Stimulated activated CD8-positive, alpha-beta memory T cell treated with anti-CD3 and anti-CD28 coated beads, Interleukin-12 subunit alpha, Interleukin-12 subunit beta, amount 100 ng/mL, for 1 hour (primary cell): Measurements from ENCODE around the gene ARHGEF40.

Source experiments
- DNase-seq: peaks from one replicate; pipeline ENCODE4 v3.0.0-alpha.2; 2020; ENCODE audit warnings: low read depth

Gene ARHGEF40

DNA sequence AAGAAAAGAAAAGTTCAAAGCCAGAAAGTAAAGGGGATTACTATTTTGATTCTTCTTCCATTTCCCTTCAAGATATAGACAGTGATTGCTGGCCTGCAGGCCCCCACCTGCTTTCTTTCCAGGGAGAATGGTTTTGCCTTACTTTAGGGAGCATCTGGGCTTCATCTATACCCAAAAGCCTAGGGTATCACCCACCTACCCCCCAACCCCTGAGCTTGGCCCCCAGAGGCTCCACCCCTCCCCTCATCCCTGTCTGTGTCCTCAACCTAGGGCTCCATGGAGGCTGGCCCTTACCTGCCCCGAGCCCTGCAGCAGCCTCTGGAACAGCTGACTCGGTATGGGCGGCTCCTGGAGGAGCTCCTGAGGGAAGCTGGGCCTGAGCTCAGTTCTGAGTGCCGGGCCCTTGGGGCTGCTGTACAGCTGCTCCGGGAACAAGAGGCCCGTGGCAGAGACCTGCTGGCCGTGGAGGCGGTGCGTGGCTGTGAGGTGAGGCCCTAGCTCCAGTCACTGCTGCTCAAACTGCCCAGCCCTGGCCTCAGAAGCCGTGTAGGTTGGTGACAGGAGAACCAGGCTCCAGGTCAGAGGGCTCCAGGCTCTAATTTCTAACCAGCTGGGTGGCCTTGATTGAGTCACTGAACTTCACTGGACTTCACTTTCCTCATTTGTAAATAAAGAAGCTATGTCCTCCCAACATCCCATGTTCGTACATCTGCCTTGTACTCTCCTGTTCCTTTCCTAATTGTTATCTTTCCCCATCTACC is 13.6 kb downstream of the ARHGEF40 start:
- DNase-seq: no peak

DNA sequence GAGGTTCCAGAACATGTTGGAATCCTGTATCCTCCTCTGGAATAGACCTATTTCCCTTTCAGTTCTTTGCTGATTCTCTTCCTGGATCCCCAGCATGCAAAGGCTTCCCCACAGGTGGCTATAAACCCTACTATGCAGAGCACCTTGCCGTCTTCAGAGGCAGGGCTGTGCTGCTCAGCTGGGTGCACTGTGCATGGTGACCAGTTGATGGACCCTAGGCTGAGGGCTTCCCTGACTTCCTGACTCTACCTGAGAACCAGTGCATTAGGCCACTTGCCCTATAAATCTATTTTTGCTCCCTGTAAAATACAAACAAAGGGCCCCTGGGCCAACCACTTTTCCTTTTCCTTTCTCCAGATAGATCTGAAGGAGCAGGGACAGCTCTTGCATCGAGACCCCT is 14.3 kb downstream of the ARHGEF40 start:
- no peak for DNase-seq

DNA sequence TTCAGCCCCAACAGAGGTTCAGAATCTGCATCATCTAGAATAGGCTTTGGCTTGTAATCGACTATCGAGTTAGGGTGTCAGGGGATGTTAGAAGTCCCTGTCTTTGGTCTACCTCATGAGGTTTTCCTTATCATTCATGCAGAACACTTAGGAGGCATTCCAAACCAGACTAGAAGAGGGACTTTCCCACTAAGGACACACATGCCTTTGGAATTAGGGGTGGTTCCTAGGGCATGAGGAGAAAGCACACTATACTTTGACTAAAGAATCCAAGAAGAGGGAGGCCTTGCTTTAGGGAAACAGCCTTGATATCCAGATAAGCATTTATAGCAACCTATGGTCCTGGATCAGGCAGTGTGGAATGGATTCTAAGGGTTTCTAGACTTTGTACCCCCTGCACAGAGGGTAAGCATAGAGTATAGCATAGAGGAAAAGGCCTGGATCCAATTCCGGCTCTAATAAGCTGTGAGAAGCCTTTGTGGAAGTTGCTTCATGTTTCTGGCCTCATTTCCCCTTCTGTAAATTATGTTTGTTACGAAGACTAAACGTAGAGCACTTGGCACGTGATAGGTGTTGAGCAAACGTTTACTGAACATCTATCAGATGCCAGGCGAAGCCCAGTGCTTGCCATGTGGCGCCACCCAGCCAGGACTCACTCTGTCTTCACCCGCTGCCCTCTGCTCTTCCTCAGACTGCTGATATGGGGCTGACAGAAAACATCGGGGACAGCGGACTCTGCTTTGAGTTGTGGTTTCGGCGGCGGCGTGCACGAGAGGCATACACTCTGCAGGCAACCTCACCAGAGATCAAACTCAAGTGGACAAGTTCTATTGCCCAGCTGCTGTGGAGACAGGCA is 15.1 kb downstream of the ARHGEF40 start:
- no peak for DNase-seq

DNA sequence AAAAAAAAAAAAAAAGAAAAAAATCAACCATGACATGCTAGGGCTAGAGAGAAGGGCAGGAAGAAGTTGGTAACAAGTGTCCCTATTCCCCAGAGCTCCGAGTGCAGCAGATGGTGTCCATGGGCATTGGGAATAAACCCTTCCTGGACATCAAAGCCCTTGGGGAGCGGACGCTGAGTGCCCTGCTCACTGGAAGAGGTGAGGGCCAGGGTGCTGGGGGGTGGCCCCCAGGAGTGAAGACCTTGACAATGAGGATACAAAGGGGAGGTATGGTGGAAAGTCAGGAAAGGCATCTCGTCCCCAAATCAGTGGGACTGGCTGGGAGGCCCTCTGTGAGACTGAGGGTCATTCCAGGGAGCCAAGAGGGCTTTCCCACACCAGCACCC is 16.8 kb downstream of the ARHGEF40 start:
- no peak for DNase-seq

DNA sequence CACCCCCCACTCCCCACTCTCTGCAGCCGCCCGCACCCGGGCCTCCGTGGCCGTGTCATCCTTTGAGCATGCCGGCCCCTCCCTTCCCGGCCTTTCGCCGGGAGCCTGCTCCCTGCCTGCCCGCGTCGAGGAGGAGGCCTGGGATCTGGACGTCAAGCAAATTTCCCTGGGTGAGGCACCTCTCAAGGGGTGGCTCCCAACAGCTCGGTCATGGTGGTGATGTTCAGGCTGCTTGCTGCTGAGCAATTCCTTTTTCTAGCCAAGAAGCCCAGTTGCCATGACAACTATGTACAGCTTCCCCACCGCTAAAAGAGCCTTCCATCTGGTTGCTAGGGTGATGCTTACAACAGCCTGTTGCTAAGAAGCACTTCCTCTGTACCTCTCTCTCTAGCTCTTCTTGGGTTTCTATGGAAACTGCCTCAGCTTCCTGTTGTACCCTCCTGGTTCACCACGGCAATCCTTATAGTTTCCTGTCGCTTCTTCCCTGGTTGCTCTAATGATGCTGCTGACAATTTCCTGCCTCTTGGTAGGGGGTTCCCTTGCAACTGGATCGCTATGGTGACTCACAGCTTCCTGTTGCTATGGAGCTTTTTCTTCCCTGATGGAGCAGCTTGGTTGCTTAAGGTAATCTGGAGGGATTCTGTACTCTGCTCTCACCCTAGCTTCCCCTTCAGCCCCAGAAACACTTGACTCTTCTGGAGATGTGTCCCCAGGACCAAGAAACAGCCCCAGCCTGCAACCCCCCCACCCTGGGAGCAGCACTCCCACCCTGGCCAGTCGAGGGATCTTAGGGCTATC is 17.4 kb downstream of the ARHGEF40 start:
- peak; percentile 46 for DNase-seq

DNA sequence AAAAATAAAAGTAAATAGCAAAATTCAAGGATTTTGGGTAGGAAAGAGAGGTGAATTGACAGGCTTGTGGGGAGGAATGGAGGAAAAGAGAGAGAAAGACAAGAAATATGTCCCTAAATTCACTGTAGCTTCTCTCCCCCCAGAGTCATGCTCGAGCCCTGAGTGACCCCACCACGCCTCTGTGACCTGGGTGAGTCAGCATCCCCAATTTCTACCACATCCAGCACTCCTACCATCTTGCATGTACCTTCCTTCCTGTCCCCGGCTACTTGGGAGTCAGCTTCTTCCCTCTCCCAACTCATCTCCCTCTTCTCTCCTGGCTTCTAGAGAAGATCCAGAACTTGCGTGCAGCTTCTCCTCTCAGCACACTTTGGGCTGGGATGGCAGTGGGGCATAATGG is 18.6 kb downstream of the ARHGEF40 start:
- DNase-seq: no peak

DNA sequence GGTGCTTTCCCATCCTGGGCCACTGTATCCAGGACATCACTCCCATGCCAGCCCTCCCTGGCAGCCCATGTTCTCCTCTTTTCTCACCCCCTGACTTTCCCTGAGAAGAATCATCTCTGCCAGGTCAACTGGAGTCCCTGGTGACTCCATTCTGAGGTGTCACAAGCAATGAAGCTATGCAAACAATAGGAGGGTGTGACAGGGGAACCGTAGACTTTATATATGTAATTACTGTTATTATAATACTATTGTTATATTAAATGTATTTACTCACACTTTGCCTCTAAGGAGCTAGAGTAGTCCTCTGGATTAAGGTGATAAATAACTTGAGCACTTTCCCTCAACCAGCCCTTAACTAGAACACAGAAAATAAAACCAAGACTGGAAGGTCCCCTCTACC is 19.2 kb downstream of the ARHGEF40 start:
- no peak for DNase-seq

DNA sequence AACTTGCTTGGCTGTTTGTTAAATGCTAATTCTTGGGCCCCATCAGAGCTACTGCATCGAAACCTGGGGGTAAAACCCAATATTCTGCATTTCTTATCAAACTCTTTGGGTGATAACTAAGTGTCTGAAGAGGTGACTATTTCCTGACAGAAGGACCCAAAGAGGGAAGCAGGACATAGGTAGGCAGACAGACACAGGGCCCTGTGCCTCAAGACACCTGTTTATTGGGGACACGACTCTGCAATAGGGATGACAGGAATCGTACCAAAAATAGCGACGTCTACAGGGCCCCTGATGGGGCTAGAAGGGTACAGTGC is 19.7 kb downstream of the ARHGEF40 start:
- DNase-seq: no peak

DNA sequence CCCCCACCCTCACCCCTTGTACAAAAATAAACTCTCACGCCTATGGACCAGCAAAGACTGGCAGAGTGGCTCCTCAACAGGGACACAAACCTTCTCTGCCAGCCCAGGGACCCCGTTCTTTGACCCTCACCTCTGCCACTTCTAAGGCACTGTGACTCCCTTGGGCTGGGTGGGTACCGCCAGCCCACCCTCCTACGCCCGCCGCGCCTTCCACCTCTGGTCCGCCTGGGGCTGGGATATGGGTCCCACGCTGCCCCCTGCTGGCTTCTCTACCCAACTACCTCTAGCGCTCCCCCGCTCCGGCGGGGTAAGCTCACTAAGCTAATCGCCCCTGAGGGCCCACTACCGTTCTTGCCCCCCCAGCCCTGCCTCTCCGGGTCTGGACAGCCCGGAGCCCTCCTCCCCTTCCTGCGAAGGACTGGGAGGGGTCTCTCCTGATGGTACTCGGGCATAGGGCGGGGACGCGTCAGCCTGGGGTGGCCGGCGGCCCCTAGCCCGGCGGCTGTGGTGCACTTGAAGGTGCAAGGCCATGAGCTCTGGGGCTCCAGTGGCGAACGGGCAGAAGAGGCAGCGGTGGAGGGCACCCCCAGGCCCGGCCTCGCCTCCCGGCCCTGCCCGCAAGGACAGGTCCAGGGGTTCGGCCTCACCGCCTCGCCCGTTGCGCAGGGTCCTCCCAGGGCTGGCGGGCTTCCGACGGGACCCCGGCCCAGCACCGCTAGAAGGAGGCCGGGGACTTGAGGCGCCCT is 20.3 kb downstream of the ARHGEF40 start:
- DNase-seq: no peak

DNA sequence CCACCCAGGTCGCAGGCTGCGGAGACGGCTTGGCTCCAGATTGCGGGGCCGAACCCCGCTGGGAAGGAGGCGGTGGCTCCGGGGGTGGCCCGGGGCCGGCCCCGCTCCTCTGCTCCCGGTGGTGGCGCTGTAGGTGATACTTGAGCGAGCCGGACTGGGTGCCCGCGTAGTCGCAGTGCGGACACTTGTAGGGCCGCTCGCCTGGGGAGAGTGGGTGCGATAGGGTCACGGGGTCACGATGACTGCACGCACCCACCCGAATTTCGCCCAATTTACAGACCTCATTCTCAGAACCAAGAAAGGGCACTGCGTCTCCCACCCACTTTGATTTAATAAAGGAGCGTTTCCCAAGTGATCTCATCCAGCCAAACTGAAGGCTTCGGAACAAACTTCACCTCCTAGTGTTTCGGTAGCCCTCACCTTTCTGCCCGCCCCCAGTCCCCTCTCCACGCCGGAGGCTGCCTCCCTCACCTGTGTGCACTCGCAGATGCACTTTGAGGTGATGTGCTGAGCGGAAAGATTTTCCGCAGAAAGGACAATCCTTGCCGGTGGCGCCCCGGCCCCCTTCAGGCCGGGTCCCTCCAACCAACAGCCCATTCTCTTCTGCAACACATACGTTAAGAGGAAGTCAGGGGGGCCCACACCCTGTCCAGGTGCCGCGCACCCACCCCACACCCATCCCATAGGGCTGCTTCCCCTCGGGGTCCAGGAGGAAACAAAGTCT is 21.0 kb downstream of the ARHGEF40 start:
- no peak for DNase-seq

DNA sequence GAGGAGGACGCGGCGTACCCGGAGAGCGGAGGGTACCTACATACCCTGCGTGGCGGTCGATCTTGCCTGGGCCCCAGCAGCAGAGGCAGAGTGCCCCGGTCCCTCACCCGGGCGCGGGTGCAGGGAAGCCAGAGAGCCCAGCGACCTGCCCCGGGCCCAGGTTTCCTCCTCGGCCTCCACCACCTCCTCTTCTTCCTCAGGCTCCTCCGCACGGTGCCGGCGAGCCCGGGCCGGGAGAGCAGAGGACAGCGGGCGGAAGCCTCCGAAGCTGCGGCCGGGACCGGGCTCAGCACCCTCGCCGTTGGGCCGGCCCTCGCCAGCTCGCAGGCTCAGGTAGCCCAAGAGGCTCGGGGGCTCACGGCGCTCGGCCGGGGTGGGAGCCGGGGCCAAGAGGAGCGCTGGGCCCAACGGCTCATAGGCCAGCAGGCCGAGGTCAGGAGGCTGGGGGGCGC is 21.7 kb downstream of the ARHGEF40 start:
- DNase-seq: no peak

DNA sequence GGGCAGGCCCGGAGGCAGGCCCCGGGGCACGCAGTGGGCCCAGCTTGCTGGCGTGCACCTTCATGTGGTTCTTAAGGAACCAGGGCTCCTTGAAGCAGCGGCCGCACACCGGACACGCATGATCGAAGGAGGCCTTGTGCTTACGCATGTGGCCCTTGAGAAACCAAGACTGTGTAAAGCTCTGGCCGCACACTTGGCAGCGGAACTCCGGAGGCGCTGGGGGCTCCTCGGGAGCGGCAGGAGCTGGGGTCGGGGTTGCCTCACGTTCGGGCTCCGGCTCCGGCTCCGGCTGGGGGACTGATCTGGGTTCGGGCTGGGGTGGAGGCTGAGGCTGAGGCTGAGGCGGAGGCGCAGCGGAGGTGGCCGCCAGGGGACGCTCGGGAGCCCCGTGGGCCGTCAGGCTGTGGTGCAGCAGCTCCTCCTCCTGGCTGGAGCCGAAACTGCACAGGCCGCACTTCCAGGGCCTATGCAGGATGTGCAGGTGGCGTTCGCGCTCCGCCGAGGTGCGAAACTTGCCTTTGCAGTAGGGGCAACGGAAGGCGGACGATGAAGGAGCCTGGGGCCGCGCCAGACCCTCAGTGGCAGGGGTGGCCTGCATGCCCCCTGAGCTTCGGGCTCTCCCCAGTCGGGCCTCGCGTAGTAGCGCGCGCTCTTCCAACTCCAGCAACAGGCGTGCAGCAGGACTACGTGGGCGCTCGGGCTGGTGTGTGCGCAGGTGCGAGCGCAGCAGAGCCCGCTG is 22.3 kb downstream of the ARHGEF40 start:
- peak; percentile 87 for DNase-seq

DNA sequence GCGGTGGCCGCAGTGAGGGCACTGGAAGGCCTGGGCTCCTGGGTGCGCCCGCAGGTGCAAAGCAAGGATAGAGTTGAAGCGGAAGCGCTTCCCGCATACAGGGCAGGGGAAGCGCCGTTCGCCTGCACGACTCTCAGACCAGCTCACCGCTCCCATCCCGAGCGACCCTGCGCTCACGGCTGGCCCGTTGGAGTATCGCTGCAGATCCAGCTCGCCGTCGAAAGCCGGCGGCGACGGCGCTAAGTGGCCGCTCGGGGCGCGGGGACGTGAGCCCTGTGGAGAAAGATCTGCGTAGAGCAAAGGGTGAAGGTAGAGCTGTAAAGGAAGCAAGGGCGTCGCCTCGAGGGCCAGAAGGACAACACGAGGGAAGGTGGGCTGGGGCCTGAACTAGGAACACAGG is 22.9 kb downstream of the ARHGEF40 start:
- DNase-seq: no peak

DNA sequence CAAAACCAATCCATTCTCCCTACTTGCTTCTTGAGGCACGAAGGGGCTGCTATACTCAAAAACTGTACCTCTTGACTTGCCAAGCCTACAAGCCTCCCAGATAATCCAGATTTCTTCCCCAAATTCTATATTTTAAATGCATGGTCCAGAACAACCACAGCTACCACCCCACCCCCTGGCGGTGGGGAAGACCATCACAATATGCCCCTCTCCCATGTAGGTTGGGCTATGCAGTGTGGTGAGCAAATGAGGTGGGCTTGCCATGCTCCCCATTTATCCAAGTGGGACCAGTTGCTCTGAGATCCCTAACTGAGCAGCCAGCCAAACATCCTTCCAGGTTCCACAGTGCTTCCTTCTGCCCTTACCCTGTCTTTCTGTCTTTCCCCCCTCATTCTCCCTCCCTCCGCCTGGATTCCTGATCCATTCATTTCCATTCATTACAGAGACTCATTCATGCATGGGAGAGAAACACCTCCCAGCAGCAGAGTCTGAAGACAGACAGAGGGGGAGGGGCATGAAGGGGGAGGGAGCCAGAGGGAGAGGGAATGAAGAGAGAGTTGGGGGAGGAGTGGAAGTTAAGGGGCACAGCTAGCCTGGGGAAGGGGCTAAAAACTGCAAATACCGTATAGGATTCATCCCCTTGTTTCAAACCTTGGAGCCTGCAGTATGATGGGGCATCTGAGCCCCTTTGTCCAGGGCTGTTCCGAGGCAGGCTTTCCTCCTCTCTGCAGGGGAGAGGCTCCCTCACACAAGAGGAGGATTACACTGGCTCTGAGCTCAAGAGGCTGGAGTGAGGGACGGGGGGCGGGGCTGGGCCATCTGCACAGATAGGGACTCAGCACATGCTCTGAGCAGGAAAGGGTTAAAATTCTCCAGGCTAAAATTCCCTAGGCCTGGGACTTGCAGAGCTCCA is 23.9 kb downstream of the ARHGEF40 start:
- DNase-seq: no peak

DNA sequence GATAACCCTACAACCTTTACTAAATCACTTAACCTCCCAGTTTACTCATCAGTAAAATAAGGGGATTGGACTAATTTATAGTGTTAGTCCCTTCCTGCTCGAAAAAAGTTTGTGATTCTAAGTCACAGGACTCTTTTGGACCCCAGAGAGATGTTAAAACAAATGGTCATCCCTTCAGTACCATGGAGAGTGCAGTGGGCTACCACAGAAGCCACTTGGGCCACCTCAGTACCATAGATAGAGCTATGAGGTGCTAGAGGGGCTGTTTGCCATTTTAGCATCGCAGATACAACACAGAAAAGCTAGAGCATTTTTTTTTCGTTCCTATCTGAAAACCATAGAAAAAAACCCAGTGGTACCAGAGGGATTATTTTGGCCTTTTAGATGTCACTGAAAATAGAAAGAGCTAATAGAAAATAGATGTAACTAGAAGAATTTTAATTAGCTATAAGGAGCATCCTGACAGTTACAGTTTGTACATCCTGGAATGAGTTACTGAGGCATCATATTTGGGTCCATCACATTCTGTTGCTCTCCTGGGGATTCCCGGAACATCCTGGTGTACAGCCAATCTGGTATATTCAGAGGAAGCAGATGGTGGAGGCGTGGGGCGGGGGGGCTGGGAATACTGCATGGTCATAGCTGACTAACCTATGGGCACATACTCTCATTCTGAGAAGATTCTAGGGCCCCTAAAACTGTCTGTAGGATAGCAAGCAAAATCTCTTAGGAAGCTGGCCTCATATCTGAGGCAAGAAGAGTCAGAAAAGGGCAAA is 25.5 kb downstream of the ARHGEF40 start:
- DNase-seq: no peak

DNA sequence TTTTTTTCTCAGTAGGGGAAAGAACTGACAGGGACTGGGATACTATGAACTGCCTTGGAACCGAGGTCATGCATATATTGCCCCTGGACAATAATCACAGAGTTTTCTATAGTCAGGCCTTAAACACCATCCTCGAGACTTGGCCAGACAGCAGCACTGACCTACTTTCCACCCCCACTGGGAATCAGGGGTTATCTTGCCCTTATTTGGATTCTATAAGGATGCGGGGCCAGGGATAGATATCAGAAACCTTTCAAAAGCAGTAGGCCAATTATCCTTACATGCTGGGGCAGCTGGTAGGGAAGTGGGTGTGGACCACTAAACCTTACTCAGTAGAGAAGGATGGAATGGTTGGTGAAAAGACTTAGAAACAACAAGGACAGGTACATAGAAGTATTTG is 26.3 kb downstream of the ARHGEF40 start:
- DNase-seq: no peak

DNA sequence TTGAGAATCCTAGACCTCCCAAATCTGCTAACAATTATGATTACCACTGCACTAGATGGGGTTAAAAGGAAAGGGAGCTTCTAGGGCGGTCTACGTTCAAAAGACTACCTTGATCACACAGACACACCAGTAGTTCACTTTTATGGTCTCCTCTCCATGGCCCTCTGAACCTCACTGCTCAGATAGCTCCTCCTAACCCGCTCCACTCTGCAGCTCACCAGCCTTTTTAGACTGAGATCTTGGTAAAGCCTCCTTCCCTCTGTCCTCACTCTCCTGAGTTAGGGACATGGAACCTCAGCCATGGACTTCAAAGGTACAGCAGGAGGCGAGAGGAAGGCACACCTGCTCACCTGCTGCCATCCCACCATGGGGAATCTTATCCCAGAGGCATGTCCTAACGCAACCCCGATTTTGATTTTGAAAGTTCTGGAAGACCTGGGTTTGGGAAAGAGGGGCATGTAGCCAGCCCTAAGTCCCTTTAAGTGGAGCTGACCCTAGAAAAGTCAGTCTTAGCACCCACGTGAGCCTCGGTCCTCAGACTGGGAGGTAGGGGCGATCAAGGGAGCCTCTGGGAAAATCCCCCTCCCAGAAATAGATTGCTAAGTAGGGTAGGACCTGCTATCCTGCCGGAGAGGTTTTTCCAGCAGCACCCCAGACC is 27.0 kb downstream of the ARHGEF40 start:
- no peak for DNase-seq

DNA sequence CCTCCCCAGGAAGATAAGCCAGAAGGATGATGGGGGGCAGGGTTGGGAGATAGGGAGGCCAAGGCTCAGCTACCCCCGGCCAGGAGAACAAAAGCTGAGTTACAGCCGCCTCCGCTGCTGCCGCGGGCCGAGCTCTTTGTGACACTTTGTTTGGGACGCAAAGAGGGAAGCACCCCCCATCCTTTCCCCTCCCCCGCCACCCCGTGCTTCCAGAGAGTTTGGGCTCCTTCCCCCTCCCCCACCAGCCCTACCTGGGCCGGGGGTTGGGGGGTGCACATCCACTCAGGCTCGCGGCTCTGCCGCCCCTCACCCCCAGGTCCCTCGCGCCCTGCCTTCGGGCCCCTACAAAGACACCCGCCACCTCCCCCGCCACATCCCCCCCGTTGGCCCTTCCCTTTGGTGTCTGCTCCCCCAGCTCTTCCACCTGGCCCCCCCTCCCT is 27.6 kb downstream of the ARHGEF40 start:
- no peak for DNase-seq
